SK-N-DZ (cell line): ENCODE measurements around the gene PDIK1L.

Experiments
- DNase-seq: peaks from one replicate; pipeline ENCODE4 v3.0.0-alpha.2; 2015; ENCODE audit warnings: low spot score

PDIK1L gene

GRCh38 chr1:26121854-26122773 is 10.5 kb downstream of the PDIK1L start:
- DNase-seq = peak; percentile 72

GRCh38 chr1:26122988-26123973 is 11.7 kb downstream of the PDIK1L start:
- DNase-seq = no peak

- DNase-seq = no peak
Measured at GRCh38 chr1:26124418-26125331, 13.1 kb downstream of the PDIK1L start.

DNA sequence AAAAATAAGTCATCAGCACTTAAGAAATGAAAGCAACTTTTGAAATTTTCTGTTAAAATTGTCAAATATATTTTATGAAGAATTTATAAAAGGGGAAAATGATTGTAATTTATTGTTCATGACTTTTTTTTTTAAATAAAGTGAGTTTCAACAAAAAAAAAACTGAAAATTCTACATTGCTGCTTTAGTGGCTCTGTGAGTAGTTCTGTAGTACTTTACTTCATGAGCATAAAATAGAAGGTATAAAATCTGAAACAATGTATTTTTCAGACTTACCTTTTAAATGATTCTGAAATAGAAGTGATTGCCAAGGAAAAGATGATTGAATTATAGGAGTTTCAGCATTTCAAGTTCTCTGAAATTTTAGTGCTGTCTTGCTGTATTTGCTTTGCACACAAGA is 13.8 kb downstream of the PDIK1L start:
- DNase-seq = no peak

- DNase-seq = no peak
Measured at GRCh38 chr1:26125946-26126320, 14.3 kb downstream of the PDIK1L start.

- no peak for DNase-seq
Measured at GRCh38 chr1:26126321-26127084, 14.9 kb downstream of the PDIK1L start.

DNA sequence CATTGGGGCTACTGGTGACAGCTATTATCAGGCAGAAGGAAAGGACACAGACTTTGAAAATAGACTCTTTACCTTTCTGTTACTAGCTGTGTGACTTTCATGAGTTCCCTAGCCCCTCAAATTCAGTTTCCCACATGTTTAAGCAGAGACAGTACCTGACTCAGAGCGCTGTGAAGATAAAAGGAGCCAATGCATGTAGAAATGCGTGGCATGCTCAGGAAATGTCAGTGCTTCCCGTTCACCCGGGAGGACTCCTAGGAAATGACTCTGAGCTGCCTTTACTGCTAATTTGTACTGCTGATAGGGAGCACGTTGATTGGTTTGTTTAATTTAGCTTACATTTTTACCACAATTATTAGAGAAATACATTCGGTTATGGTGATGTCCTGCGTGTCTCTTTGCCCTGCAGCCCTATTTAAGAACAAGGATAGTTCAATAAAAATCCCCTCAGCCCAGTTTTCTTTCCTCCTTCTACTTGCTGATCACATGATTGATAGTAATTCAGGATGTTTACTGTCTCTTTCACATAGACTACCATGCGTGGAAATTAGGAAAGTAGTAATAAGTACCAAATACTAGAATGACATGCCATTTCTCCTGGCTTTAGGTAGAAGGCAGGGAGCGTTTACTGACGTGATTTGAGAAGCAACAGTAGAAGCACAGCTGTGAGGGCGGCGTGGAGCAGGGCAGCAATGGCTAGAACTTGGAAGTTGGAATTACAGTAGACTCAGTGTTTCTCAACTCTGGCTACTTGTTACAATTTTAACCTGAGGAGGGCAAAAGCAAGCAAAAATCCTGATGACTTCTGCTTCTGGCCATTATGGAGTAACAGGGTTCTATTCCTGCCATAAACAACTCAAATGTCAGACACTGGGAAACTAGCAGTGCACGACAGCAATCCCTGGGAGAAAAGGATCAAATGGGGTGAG is 15.9 kb downstream of the PDIK1L start:
- DNase-seq = no peak

DNA sequence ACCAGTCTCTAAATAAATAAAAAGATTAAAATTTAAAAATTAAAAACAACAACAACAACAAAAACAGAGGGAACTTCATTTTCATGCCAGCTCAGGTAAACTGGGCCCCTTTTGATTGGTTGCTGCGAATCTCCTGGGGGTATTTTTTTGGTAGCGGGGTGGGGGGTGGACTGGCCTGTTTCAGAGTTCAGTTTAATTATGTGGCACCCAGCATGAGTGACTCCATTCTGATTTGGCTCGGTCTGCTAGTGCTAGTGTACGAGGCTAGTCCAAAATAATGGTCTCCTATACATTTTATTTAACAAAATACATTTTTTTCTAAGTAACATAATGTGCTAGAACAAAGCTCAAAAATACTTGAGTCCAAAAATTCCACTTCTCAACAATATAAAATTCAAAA is 18.2 kb downstream of the PDIK1L start:
- no peak for DNase-seq

DNA sequence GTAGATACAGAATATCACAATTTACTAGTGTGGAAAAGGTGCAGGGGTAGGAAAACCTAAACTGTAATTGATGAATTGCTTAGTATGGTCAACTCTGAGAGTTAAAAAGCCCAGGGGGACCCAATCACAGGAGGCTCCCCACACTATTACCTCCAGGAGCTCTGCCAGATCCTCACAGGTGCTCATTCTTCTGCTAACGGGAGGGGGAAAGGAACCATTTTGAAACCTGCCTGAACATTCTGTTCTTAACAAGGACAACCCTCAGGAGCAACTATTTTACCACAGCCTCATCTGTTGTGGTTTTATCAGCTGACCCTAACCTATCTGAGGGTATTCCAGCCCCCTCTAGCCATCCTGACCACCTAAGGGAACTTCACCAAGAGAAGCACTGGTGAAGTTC is 19.1 kb downstream of the PDIK1L start:
- DNase-seq = no peak

- no peak for DNase-seq
Measured at GRCh38 chr1:26132128-26132833, 20.7 kb downstream of the PDIK1L start.

- DNase-seq = no peak
Measured at GRCh38 chr1:26132834-26133167, 21.2 kb downstream of the PDIK1L start.

DNA sequence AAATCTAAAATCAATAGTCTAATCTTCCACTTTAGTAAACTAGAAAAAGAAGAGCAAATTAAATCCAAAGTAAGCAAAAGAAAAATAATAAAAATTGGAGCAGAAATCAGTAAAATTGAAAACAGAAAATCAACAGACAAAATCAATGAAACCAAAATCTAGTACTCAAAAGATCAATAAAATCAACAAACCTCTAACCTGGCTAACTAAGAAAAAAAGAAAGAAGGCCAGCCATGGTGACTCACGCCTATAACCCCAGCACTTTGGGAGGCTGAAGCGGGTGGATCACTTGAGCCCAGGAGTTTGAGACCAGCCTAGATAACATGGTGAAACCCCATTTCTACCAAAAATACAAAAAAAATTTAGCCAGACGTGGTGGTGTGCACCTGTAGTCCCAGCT is 22.8 kb downstream of the PDIK1L start:
- DNase-seq = no peak

GRCh38 chr1:26138974-26139558 is 27.4 kb downstream of the PDIK1L start:
- no peak for DNase-seq

DNA sequence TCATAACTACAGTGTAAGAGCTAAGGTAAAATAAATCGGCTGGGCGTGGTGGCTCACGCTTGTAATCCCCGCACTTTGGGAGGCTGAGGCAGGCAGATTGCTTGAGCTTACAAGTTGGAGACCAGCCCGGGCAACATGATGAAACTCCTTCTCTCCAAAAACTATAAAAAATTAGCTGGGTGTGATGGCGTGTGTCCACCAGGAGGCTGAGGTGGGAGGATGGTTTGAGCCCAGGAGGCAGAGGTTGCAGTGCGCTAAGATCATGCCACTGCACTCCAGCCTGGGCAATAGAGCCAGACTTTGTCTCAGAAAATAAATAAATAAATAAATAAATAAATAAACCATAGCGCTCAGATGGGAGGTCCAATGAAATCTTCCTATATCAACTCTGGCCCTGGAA is 30.5 kb downstream of the PDIK1L start:
- DNase-seq = no peak

DNA sequence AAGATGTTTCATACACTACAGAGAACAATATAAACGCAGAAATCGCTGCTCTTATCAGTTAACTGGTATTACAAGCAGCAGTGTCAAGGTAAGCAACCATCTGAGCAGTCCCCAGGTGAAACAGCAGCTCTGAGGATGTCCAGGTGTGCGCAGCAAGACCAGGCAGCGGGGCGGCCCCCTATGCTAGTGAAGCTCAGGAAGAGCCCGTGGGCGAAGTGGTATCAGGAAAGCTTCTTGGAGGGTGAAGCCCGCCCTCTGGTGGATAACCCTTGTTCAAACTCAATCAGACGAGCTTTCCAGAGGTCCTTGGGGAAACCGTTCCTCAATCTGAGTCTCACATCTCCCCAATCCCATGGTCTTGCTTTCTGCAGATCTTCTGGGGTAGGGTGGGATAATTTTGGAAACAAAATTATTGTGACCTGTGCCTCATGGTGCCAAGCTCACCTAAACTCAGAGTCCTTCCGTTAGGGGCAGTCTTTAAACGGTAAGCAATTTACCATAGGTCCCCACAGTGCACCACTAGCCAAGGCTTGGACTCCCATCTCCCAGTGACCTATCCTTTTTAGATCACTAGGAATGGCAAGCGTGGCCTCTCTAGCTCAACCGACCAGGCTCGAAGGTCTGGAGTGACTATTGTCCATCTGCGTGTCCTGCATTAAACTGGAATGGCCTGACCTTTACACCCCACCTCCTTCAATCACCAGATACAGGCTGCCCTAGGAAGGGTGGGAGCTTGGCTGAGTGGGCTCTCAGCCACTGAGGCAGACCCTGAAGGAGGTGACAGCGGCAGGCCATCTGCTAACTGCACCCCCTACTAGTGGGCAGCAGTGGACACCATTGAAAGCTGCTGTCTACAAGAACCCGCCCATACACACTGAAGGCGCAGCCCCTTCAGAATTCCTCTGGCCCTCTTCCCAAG is 33.7 kb downstream of the PDIK1L start:
- peak; percentile 82 for DNase-seq

DNA sequence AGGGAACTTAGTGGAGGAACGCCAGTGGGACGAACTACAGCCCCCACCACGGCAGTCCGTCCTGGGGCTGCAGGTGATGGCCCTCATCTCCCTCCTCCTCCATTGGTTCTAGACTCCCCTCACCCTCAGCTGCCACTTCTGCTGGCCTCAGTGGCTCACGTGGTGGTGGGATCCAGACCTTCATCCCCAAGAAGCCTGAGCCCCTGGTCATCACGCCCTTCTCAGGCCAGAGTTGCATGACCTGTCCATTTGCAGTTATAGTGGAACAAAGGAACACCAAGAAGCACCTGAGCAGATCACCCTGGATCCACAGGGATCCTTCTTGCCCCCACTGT is 34.3 kb downstream of the PDIK1L start:
- no peak for DNase-seq

GRCh38 chr1:26148887-26149286 is 37.3 kb downstream of the PDIK1L start:
- DNase-seq = no peak
